Breast epithelium (tissue), 3 donors: Measurements from ENCODE around the gene DNASE1L2.

Experiments
- CTCF ChIP-seq, 3 donors: fragments of 450-650 bp; IDR thresholded peaks; one replicate each; pipeline ENCODE4 v1.5.1; 2016 to 2017; ENCODE audit warnings: antibody characterized with exemption in 3 of 3, mild to moderate bottlenecking in 3 of 3, moderate library complexity in 3 of 3
- POLR2A ChIP-seq: fragments of 450-650 bp; IDR thresholded peaks from one replicate; pipeline ENCODE4 v1.6.1; 2016; ENCODE audit warnings: antibody characterized with exemption, mild to moderate bottlenecking, moderate library complexity
- POLR2AphosphoS5 ChIP-seq, 3 donors: sonication (generic); formaldehyde crosslinking; IDR thresholded peaks; one replicate each; pipeline ENCODE4 v1.6.1; 2017; ENCODE audit warnings: antibody characterized with exemption in 3 of 3

- TF ChIP-seq CTCF (IDR thresholded peaks at IDR 0.05) = no peak
- TF ChIP-seq POLR2A = no peak
- no peak for TF ChIP-seq POLR2AphosphoS5 (IDR thresholded peaks at IDR 0.05)
Observed at GRCh38 chr16:2196981-2197511, 39.2 kb upstream of the DNASE1L2 start.
